NT2/D1 (cell line): ENCODE data around the gene ITGA5.

Experiments used
- SUZ12 ChIP-seq: IDR thresholded peaks from 2 replicates; pipeline ENCODE4 v1.6.1; 2011; ENCODE audit not compliant: insufficient read length, insufficient read depth; ENCODE audit errors: extremely low read depth
- ZNF274 ChIP-seq: IDR thresholded peaks from 2 replicates; pipeline ENCODE4 v1.6.1; 2011; ENCODE audit warnings: mild to moderate bottlenecking, low read depth, low read length

DNA sequence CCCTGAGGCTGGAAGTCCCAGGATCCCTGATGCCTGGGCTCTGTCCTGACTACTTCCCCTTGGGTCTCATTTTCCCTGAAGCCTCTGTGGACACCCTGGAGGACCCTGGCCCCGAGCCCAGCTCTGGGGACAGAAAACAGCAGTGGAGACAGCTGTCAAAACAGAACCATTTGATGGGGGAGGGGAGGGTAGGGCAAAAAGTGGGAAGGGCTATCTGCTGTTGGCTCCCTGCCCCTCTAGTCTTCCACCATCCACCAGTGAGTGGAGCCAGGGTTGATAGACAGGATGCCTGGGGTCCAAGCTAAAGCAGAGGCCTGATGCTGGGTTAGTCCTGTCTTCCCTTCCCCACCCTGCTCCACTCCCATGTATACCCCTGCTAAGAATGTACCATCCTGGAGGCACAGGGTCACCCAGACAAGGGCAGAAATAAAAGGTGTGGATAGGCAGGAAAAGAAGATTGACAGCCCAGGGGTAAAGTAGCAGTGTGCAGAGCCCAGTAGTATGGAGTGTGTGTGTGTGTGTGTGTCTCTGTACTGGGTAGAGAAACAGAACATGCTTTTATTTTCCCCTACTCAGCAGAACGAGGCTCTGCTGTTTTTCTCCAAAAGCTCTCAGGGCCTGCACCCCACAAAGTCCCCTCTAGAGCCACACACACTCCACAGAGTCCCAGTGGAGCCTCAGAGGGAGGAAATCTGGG lies 44.4 kb downstream of the ITGA5 start:
- TF ChIP-seq SUZ12 (no peak), ZNF274 (no peak)
